NT2/D1 (cell line): ENCODE results near the gene CCDC150.

ENCODE experiments used
- SUZ12 ChIP-seq: IDR thresholded peaks from 2 replicates; pipeline ENCODE4 v1.6.1; 2011; ENCODE audit not compliant: insufficient read length, insufficient read depth; ENCODE audit errors: extremely low read depth
- YY1 ChIP-seq: IDR thresholded peaks from 2 replicates; pipeline ENCODE4 v1.6.1; 2011; ENCODE audit not compliant: insufficient read length, insufficient read depth
- ZNF274 ChIP-seq: IDR thresholded peaks from 2 replicates; pipeline ENCODE4 v1.6.1; 2011; ENCODE audit warnings: mild to moderate bottlenecking, low read depth, low read length

DNA sequence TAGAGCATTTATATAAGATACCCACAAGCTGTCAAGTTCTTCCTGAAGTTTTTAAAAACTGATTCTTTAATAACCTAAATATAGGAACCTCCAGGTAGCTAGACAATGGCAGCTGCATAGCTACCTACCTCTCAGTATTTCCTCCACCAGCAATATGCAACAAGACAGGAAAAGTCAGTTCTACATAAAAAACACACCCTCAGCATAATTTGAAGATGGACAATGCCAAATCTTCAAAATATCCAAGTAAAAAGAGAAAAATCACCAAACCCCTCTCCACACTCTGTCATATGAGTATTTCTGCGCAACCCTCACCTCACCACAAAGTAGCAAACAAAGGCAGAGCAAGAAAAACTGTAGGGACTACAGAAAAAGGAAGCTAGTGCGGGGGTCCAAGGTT is 108.6 kb downstream of the CCDC150 start:
- TF ChIP-seq SUZ12 (no peak), YY1 (no peak), ZNF274 (no peak)
